Stimulated activated CD4-positive, alpha-beta T cell treated with anti-CD3 and anti-CD28 coated beads, TNF-alpha, amount 100 ng/mL, for 48 hours (primary cell): ENCODE data around the gene FHOD1.

ENCODE experiments used
- DNase-seq, 3 donors: peaks; one replicate each; pipeline ENCODE4 v3.0.0-alpha.2; 2020; ENCODE audit warnings: low read depth in 3 of 3

The FHOD1 gene

GRCh38 chr16:67247192-67248072, at the start of gene FHOD1:
TSS of gene FHOD1 (minus strand) at chr16:67247481. CDS start at chr16:67247410, 71 bp downstream.
- DNase-seq: peak; percentile 96 to 98 (median 97)

- DNase-seq: no peak
These were observed 49.1 kb upstream of the FHOD1 start for GRCh38 chr16:67296420-67296819.

- DNase-seq: no peak
These were observed 47.7 kb upstream of the FHOD1 start for GRCh38 chr16:67294938-67295361.

- DNase-seq: no peak
These were observed 47.0 kb upstream of the FHOD1 start for GRCh38 chr16:67294171-67294757.

- DNase-seq: no peak
These were observed 44.2 kb upstream of the FHOD1 start for GRCh38 chr16:67291461-67291860.

- DNase-seq: no peak
These were observed 40.7 kb upstream of the FHOD1 start for GRCh38 chr16:67287960-67288359.

- no peak for DNase-seq
These were observed 39.4 kb upstream of the FHOD1 start for GRCh38 chr16:67286441-67287235.

- no peak for DNase-seq
These were observed 37.7 kb upstream of the FHOD1 start for GRCh38 chr16:67284699-67285646.

GRCh38 chr16:67283826-67284555, 36.7 kb upstream of the FHOD1 start:
- DNase-seq: no peak

GRCh38 chr16:67283039-67283825, 36.0 kb upstream of the FHOD1 start:
- no peak for DNase-seq

GRCh38 chr16:67282447-67282805, 35.1 kb upstream of the FHOD1 start:
- no peak for DNase-seq

GRCh38 chr16:67281536-67282446, 34.5 kb upstream of the FHOD1 start:
- no peak for DNase-seq

- no peak for DNase-seq
These were observed 33.1 kb upstream of the FHOD1 start for GRCh38 chr16:67280090-67281015.

GRCh38 chr16:67279296-67280089, 32.2 kb upstream of the FHOD1 start, which contains the start of gene PLEKHG4:
TSS of gene PLEKHG4 (plus strand) at chr16:67279532. CDS start at chr16:67280045, 513 bp downstream.
- DNase-seq: peak; percentile 75 to 79 (median 76)

GRCh38 chr16:67278773-67279295, 31.6 kb upstream of the FHOD1 start:
- DNase-seq: peak in 1 of 3 donors; percentile 42
